GM21447 (cell line): Measurements from ENCODE around the gene SESN1.
"Not testable (repeated sequence)": the region's sequence is repeated elsewhere in the genome, so short reads cannot be mapped to it uniquely, and the experiment has no call there.

ENCODE experiments used
- ATAC-seq: cut with Tn5 transposase; IDR thresholded peaks from one replicate; pipeline ENCODE4 v1.9.1; 2021; ENCODE audit not compliant: unreplicated experiment

Gene SESN1

DNA sequence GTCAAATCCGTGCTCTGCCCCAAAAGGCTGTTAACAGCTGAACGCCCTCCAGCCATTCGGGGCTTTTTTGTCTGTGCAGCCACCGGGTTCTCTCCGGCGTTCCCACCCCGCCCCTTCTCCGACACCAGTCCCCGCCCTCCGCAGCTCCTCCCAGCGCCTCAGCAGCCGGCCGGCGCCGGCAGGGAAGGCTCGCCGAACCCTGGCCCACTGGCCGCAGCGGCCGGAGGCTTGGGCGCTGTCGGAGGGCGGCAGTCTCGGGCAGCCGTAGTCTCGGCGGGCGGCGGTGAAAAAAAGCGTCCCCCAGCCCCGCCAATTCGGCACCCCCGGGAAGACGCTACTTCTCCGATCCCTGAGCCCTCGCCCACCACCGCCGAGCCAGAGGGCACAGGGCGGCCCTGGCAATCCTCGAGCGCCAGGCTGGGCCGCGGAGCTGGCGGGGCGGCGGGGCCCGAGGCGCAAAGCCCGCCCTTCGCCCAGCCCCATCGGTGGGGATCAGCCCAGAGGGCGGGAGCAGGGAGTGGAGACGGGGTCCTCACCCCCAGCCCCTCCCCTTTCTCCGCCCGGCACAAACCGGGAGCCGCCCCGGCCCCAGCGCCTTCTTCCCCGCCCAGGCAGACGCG lies at the start of gene SESN1:
TSS of gene SESN1 (minus strand) at position 431 of the 620 bp plus-strand sequence. CDS start 773 bp downstream, outside the sequence.
- peak; percentile 65 for ATAC-seq

DNA sequence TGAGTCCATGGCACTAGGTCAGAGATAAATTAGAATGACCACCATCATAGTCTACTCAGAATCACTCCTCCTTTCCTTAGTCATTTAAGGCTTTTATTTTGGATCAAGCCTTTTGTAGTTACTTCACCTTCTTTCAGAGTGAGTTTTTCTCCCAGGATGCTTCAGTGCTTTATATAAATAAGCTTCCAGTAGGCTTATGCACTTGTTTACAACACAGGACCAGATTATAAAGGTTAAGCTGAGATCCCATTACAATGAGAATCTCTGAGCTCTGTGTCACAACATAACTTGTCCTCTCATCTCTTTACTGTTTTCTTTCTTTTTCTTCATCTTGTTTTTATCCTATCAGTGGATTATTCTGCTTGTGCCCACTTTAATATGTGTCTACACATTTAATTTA lies 48.5 kb upstream of the SESN1 start:
- no peak for ATAC-seq

DNA sequence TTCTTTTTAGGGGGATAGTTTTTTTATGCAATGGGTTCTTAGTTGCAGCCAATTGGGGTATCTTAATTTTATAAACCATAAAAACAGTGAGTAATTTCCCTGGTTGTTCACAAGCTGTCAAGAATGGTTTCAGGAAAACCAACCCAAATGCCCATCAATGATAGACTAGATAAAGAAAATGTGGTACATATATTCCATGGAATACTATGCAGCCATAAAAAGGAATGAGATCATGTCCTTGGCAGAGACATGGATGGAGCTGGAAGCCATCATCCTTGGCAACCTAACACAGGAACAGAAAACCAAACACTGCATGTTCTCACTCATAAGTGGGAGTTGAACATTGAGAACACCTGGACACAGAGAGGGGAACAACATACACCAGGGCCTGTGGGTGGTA lies 47.4 kb upstream of the SESN1 start:
- ATAC-seq: not testable (repeated sequence)

DNA sequence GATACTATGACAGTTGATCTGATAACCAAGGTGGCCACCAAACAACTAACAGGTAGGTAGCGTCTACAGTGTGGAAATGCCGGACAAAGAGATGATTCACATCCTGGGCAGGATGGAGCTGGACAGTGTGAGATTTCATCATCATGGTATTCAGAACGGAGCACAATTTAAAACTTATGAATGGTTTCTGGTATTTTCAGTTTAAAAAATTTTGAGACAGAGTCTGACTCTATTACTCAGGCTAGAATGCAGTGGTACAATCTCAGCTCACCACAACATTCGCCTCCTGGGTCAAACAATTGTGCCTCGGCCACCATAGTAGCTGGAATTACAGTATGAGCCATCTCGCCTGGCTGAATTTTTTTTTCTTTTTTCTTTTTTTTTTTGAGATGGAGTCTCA lies 44.5 kb upstream of the SESN1 start:
- no peak for ATAC-seq

DNA sequence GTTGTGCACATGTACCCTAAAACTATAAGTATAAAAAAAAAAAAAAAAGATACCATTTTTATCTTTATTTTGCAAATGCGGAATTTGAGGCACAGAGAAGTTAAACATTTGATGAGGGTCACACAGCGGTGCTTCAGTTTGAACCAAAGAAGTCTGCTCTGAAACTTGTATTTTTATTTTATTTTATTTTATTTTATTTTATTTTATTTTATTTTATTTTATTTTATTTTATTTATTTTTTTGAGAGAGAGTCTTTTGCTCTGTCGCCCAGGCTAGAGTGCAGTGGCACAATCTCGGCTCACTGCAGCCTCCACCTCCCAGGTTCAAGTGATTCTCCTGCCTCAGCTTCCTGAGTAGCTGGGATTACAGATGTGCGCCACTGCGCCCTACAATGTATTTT lies 41.9 kb upstream of the SESN1 start:
- ATAC-seq: not testable (repeated sequence)

DNA sequence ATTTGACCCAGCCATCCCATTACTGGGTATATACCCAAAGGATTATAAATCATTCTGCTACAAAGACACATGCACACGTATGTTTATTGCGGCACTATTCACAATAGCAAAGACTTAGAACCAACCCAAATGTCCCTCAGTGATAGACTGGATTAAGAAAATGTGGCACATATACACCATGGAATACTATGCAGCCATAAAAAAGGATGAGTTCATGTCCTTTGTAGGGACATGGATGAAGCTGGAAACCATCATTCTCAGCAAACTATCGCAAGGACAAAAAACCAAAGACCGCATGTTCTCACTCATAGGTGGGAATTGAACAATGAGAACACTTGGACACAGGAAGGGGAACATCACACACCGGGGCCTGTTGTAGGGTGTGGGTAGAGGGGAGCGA lies 41.4 kb upstream of the SESN1 start:
- ATAC-seq: not testable (repeated sequence)

DNA sequence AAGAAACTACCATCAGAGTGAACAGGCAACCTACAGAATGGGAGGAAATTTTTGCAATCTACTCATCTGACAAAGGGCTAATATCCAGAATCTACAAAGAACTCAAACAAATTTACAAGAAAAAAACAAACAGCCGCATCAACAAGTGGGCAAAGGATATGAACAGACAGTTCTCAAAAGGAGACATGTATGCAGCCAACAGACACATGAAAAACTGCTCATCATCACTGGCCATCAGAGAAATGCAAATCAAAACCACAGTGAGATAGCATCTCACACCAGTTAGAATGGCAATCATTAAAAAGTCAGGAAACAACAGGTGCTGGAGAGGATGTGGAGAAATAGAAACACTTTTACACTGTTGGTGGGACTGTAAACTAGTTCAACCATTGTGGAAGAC lies 41.0 kb upstream of the SESN1 start:
- not testable (repeated sequence) for ATAC-seq

DNA sequence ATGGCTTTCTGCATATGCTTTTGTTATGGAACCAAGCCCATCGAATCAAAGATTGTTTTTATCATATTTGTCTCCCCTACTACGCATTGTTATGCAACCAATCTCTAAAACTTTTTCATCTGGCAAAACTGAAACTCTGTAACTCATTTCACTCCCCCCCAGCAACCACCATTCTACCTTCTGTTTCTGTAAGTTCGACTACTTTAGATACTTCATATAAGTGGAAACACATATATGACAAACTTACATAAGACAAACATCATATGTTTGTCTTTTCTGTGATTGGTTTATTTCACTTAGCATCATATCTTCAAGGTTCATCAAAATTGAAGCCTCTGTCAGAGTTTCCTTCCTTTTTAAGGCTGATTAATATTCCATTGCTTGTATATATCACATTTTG lies 35.4 kb upstream of the SESN1 start:
- ATAC-seq: no peak

DNA sequence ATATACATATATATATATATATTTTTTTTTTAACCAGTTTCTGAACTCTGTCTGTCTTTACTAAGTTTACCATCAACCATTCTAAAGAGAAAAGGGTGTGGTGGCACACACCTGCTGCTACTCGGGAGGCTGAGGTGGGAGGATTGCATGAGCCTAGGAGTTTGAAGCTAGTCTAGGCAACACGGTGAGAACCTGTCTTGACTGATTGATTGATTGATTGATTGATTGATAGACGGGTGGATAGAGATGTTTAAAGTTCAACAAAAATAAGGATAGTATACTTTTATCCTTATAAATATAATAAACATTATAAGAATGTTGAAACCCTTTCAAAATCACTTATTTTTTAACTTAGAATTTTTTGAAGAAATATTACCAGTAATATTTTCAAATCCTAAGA lies 30.9 kb upstream of the SESN1 start:
- no peak for ATAC-seq

DNA sequence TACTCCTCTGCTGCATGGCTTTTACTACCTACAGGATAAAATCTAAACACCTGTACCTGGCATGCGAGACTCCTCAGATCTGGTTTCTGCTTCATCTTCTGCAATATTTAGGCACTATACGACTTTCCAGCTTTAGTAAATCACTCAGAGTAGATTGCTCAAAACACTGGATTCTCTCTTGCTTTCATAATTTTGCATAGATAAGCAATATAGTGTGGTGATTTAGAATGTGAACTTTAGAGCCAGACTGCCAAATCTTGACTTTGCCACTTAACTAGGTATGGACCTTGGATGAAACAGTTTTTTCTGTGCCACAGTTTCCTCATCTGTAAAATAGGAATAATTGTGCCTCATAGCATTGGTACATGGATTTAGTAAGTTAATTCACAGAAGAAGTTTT lies 29.6 kb upstream of the SESN1 start:
- no peak for ATAC-seq

DNA sequence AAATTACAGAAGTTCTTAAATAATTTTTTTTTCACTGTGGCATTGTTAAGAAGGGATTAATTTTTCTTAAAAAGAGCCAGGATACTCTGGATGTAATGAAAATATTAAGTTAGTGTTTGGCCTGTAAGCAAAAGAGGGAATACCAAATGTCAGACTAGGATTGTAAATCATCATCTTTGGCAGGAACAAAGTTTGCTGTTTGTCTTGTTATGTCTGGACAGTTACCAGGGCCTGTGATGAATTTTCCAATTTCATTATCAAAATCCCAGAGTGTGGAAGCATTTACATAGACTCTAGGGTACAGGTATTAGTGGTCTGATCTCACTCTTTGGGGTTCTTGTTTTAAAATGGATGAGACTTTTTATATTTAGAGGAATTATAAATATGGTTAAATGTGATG lies 26.8 kb upstream of the SESN1 start:
- ATAC-seq: no peak

DNA sequence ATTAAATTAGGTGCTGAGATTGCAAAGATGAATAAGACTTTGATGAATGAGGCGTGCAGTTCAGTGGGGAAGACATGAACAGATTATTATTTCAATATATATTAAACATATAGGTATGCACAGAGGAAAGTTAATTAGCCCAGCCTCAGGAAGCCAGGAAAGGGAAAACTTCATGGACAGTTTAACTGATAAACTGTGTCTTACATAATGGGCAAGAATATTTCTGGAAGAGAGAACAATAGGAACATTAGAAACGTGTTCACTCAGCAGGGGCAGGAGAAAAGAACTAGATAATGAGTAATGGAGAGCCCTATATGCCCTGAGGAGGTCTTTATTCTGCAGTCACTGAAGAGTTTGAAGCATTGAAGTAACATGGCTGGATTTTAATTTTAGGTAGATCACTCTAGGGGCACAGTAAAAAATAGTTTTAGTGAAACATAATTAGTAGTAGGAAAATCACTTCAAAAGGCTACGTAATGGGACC lies 24.3 kb upstream of the SESN1 start:
- ATAC-seq: no peak

DNA sequence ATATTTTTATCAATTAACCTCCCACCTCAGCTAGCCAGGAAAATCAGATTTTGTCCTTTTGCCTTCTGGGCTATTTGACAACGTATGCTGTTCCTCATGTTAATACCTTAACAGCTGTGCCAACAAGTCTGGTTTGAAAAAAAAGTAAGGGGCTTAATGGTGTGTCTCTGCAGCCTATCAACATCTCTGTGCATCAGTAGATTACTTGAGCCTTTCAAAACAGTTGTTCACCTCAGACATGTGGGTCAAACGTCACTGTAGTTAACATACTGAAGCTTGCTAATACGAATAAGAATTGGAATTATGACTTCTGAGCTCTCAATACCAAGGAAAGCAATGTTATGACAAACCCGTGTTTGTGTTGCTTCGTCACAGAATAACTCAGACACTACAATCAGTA lies 23.7 kb upstream of the SESN1 start:
- no peak for ATAC-seq

DNA sequence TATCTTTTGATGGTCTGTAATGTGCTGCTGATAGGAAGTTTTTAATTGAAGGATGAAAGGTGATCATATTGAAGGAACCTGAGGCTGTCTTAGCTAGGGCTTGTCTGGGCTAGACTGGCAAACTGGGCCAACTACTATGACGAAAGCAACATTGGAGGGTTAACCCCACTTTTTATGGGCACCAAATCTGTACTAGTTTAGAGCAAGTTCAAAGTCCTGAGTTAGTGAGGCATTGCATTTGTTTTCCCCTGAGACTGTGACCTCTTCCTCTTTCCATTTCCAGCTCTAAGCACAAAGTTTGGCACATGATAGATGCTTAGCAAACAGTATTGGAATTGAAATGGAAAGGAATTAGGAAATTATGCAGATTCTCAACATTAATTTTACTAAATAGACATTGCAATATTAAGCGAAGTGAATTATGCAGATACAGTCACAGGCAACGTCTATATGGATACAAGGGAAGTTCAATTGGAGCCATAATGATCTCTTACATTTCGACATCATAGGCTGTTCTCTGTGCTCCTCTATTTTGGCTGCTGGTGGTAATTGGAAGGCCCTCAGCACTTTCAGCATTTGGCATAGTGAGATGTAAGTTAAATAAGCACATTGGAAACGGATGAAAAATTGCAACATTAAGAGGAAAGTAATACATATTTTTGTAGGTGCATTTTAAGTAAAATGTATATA lies 22.8 kb upstream of the SESN1 start:
- ATAC-seq: peak; percentile 82

DNA sequence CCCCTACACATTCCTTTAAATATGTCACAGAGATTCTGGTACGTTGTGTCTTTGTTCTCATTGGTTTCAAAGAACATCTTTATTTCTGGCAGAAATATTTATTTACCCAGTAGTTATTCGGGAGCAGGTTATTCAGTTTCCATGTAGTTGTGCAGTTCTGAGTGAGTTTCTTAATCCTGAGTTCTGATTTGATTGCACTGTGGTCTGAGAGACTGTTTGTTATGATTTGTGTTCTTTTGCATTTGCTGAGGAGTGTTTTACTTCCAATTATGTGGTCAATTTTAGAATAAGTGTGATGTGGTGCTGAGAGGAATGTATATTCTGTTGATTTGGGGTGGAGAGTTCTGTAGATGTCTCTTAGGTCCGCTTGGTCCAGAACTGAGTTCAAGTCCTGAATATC lies 18.0 kb upstream of the SESN1 start:
- ATAC-seq: not testable (repeated sequence)

DNA sequence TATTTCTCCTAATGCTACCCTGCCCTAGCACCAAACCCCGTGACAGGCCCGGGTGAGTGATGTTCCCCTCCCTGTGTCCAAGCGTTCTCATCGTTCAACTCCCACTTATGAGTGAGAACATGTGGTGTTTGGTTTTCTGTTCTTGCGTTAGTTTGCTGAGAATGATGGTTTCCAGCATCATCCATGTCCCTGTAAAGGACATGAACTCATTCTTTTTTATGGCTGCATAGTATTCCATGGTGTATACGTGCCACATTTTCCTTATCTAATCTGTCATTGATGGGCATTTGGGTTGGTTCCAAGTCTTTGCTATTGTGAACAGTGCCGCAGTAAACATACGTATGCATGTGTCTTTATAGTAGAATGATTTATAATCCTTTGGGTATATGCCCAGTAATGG lies 15.0 kb upstream of the SESN1 start:
- ATAC-seq: not testable (repeated sequence)

DNA sequence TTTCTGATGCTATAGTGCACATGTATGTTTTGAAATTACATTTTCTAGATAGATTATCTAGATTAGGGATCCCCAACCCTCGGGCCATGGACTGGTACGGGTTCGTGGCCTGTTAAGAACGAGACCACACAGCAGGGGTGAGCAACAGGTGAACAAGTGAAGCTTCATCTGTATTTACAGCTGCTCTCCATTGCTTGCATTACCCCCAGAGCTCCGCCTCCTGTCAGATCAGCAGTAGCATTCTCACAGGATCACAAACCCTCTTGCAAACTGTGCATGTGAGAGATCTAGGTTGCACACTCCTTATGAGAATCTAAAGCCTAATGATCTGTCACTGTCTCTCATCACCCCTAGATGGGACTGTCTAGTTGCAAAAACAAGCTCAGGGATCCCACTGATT lies 11.0 kb upstream of the SESN1 start:
- ATAC-seq: no peak

DNA sequence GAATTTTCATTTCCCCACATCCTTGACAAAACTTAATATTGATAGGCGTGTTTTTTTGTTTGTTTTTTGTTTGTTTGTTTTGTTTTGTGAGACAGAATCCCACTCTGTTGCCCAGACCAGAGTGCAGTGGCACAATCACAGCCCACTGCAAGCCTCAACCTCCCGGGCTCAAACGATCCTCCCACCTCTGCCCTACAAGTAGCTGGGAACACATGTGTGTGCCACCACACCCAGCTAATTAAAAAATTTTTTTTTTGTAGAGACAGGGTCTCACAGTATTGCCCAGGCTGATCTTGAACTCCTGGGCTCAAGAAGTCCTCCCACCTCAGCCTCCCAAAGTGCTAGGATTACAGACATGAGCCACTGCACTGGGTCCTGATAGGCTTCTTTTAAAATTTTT lies 9.9 kb upstream of the SESN1 start:
- no peak for ATAC-seq

DNA sequence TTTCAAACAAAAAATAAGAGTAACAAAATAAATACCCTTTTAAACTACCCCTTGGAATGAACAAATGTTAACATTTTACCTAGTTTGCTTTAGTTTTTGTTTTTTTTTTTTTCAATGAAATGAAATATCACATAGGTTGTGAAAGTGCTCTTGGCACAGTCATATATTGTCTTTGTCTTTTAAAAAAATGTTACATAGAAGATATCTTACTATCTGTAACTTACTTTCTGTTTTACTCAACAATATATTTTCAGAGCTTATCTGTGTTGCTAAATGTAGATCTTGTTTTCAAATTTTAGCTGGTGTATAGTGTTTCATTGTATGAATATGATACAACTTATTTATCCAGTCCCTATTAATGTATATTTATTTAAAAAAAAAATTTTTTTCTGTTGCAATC lies 9.3 kb upstream of the SESN1 start:
- ATAC-seq: no peak

DNA sequence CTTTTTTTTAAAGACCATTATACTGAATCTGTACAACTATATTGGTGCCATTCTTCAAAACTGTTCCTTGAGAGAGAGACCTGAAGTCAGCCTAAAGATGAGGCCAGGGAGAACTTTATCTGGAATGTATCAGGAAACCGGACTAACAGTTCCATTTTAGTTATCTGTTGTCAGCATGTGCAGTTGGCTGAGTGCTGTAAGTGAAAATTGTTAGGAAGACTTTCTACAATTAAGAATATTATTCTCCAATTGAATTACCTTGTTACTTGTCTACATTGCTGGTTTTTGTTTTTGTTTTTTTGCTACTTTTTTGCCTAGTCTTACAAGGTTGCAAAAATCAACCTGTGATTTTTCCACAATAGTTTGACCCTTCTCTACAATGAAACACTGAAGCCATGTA lies 8.1 kb upstream of the SESN1 start:
- no peak for ATAC-seq

DNA sequence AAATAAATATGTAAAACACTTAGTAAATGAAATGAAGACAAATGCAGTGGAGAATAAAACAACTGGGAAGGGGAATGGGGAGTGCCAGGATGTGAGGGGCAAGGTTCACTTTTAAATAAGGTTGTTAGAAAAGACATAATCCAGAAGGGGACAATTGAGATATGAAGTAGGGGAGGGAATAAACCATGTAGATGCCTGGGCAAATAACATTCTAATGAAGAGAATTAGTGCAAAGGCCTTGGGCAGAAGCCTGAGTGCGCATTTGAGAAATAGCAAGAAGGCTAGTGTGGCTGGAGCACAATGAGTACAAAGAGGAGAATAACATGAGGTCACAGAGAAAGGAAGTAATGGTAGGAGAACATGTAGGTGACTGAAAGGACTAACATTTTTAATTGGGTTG lies 3.0 kb upstream of the SESN1 start:
- no peak for ATAC-seq

DNA sequence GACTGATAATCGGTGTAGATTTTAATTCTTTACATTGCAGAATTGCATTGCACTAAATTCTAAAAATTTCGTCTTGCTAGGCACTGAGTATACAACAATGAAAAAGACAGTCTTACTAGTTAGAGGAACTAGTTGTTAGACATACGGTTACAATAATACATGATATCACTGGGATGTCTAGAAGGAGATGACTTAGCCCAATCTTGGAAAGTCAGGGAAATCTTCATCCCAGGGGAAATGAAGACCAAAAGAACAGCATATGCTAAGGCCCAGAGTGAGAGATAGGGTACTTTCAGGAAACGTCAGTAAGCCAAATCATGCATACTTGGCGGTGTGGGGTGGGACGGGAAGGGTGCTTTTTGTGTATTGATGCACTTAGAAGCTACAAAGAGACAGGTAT lies 1.6 kb upstream of the SESN1 start:
- ATAC-seq: no peak

DNA sequence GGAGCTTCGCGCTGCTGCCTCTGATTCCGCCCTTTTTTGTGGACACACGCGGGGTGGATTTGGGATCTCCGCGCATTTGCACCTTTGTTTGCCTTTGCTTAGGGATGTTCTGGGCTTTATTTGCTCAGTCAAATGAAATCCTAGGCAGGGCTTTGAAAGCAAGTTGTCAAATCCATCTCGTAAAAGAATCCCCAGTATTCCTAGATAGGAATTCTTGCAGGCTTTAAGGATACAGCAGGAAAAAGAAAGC lies 1.1 kb upstream of the SESN1 start:
- ATAC-seq: no peak
